Peyer's patch (tissue), 4 donors: ENCODE results near the gene POLA1. TPM values are rescaled to one million over a fixed set of nuclear protein-coding genes. Genes with fewer than 3 reads are reported as not detected.

Experiments used
- DNase-seq, 3 donors: peaks; one replicate each; pipeline ENCODE4 v3.0.0-alpha.2; 2017 to 2019
- H3K27ac ChIP-seq, 4 donors: fragments of 200-600 bp; sonication (generic); one replicate each; pipeline ENCODE4 v1.5.1; 2016 to 2019
- H3K27me3 ChIP-seq, 2 donors: fragments of 200-600 bp; sonication (generic); one replicate each; pipeline ENCODE4 v1.5.1; 2019
- H3K36me3 ChIP-seq, 3 donors: fragments of 200-600 bp; sonication (generic); one replicate each; pipeline ENCODE4 v1.5.1; 2016 to 2019
- H3K4me1 ChIP-seq, 4 donors: fragments of 200-600 bp; sonication (generic); one replicate each; pipeline ENCODE4 v1.5.1; 2016 to 2019
- H3K4me3 ChIP-seq, 4 donors: fragments of 200-600 bp; sonication (generic); 1 replicate in 3 of 4; 2 replicates in 1 of 4; pipeline ENCODE4 v1.5.1; 2016 to 2019; ENCODE audit warnings: mild to moderate bottlenecking in 1 of 4
- H3K9me3 ChIP-seq, 4 donors: fragments of 200-600 bp; sonication (generic); one replicate each; pipeline ENCODE4 v1.5.1; 2016 to 2019; ENCODE audit warnings: mild to moderate bottlenecking in 1 of 4
- POLR2A ChIP-seq, 2 donors: fragments of 450-650 bp; IDR thresholded peaks; one replicate each; pipeline ENCODE4 v1.5.1; 2017; ENCODE audit warnings: antibody characterized with exemption in 2 of 2, mild to moderate bottlenecking in 2 of 2, moderate library complexity in 2 of 2
- total RNA-seq, 4 donors: library from RNA; depleted of rRNA; stranded (reverse); fragments of >200 nt; gene quantifications; one replicate each; pipeline ENCODE4 v1.1.0, GENCODE V29; 2016
- TF ChIP-seq, protein P1 (sequence below), 6 experiments: fragments of 450-650 bp in 4 of 6; fragments of 200-600 bp in 2 of 6; sonication (generic) in 1 of 6; IDR thresholded peaks; one replicate each; pipeline ENCODE4 v1.5.1; 2017 to 2019; ENCODE audit warnings: antibody characterized with exemption in 6 of 6, mild to moderate bottlenecking in 3 of 6, moderate library complexity in 1 of 6

The POLA1 gene
- total RNA-seq, 4 donors from 2014 or later: 5.3 to 51.2 (median 9.5) TPM

DNA sequence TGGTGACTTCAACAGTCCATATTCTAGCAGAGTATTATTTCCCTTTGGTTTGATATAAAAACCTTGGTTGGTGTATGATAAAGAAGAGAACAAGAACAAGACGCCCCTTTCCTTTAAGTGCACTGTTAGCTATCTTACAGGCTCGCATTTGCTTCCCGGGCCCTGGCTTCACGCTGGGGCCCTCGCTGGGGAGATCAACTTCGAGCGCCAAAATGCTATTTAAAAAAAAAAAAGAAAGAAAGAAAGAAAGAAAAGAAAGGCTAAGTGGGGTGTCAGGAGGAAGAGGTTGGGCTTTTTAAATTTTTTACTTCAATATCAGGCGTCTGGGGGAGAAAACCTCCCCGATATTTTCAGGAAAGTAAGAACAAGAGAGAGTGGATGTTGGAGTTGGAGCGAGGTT lies 310.3 kb downstream of the POLA1 start:
- no peaks in the 10 kb centered on the region for H3K9me3 ChIP-seq
- no peak for DNase-seq
- peaks cover 0 to 24% (median 0%) of the 10 kb centered on the region in 4 donors for H3K4me1 ChIP-seq
- no peak overlapping the region for H3K4me3 ChIP-seq
- no peaks in the 10 kb centered on the region for H3K36me3 ChIP-seq
- peaks cover 0 to 8% of the 10 kb centered on the region in 2 donors for H3K27me3 ChIP-seq
- H3K27ac ChIP-seq: no peak overlapping the region
- TF ChIP-seq, protein P1, sequence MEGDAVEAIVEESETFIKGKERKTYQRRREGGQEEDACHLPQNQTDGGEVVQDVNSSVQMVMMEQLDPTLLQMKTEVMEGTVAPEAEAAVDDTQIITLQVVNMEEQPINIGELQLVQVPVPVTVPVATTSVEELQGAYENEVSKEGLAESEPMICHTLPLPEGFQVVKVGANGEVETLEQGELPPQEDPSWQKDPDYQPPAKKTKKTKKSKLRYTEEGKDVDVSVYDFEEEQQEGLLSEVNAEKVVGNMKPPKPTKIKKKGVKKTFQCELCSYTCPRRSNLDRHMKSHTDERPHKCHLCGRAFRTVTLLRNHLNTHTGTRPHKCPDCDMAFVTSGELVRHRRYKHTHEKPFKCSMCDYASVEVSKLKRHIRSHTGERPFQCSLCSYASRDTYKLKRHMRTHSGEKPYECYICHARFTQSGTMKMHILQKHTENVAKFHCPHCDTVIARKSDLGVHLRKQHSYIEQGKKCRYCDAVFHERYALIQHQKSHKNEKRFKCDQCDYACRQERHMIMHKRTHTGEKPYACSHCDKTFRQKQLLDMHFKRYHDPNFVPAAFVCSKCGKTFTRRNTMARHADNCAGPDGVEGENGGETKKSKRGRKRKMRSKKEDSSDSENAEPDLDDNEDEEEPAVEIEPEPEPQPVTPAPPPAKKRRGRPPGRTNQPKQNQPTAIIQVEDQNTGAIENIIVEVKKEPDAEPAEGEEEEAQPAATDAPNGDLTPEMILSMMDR (IDR thresholded peaks at IDR 0.05): no peak
- TF ChIP-seq POLR2A (IDR thresholded peaks at IDR 0.05): no peak

DNA sequence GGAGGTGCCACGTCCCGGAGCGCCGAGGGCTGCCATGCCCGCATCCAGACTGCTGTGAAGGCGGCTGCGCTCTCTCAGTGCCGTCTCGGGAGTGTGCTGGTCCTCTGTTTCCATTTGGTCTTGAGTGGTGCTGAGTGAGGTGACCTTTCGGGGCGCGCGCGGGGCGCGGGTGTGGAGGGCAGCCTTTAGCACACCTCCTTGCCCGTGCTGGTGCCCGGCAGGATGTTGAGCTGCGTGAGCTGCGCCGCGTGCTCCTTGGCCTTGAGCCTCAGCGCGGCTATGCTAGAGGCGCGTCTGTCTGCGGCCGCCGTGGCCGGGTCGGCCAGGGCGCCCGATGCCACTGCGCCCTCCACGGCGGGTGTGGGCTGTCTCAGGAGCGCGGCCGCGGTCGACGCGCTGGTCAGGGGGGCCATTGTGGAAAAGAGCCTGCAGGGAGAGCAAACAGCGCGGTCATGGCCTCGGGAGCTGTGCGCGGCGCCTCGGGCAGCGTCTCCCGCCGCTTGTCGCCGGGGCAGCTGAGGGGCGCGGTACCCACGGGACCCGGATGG lies 310.8 kb downstream of the POLA1 start:
- TF ChIP-seq, protein P1 (IDR thresholded peaks at IDR 0.05): no peak
- no peak for TF ChIP-seq POLR2A (IDR thresholded peaks at IDR 0.05)
- no peak overlapping the region for H3K27ac ChIP-seq
- peak overlapping the region in 1 of 4 donors; percentile 30 for H3K4me3 ChIP-seq
- H3K27me3 ChIP-seq: peaks cover 0 to 8% of the 10 kb centered on the region in 2 donors
- H3K4me1 ChIP-seq: peaks cover 0 to 24% (median 0%) of the 10 kb centered on the region in 4 donors
- no peak for DNase-seq
- no peaks in the 10 kb centered on the region for H3K9me3 ChIP-seq
- H3K36me3 ChIP-seq: no peaks in the 10 kb centered on the region

DNA sequence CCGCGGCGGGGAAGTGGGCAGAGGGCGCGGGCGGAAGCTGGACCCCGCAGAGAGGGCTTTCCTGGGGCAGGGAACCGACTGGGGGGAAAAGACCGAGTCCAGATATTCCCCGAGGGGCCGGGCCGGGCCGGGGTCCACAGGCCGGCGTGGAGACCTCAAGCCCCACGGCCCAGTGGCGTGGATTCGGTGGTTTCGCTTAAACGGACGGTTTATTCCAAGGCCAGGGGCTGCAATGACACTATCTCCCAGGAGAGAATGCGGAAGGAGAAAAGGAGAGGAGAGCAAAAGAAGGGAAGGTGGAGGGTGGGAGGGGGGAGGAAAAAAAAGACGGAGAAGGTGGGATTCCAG lies 311.3 kb downstream of the POLA1 start:
- TF ChIP-seq, protein P1 (IDR thresholded peaks at IDR 0.05): no peak
- TF ChIP-seq POLR2A (IDR thresholded peaks at IDR 0.05): no peak
- peak overlapping the region in 2 of 4 donors; percentile 14 to 30 for H3K4me3 ChIP-seq

DNA sequence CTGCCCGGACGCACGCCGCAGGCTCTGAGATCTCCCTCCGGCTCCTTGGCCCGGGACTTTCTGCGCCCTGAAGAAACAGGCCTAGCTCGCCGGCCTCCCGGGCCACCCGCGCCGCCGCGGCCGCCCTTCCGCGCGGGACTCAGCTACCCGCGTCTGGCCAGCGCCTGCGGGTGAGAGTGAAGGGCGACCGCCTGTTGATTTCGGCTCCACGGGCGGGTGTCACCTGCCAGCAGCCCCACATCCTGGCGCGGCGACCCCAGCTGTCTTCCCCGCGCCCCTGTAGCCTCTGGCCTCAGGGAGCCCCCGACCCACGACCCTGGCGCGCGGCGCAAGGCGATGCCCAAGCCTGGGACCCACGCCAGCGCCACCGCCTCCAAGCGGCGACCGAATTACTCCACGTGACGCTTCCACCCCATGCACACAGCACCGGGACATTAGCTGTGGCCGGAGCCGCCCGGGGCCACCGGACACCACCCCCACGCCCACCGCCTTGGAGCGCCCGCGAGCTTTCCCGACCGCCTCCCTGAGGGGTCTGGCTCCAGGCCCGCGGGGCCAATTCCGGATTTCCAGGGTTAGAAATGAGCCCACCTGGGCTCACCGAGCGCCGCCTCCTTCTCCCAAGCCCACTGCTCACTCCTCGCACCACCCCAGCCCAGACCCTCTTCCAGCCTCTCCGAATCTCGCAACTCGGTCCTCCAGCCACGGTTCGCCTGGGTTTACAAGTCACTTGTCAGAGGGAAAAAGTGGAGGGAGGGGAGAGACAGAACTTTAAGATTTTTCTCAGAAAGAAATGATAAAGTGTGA lies 311.9 kb downstream of the POLA1 start:
- H3K4me1 ChIP-seq: peaks cover 0 to 24% (median 0%) of the 10 kb centered on the region in 4 donors
- H3K9me3 ChIP-seq: no peaks in the 10 kb centered on the region
- H3K27me3 ChIP-seq: peaks cover 0 to 8% of the 10 kb centered on the region in 2 donors
- no peak for DNase-seq
- TF ChIP-seq POLR2A (IDR thresholded peaks at IDR 0.05): no peak
- TF ChIP-seq, protein P1 (IDR thresholded peaks at IDR 0.05): no peak
- H3K4me3 ChIP-seq: peak overlapping the region in 2 of 4 donors; percentile 14 to 30
- H3K36me3 ChIP-seq: no peaks in the 10 kb centered on the region
- H3K27ac ChIP-seq: no peak overlapping the region

More for the DNA sequence above, 311.3 kb downstream of the POLA1 start:
- Histone ChIP-seq H3K27ac (no peak overlapping the region), H3K9me3 (no peaks in the 10 kb centered on the region), H3K27me3 (peaks cover 0 to 8% of the 10 kb centered on the region in 2 donors), H3K36me3 (no peaks in the 10 kb centered on the region), H3K4me1 (peaks cover 0 to 24% (median 0%) of the 10 kb centered on the region in 4 donors)
- DNase-seq: no peak

DNA sequence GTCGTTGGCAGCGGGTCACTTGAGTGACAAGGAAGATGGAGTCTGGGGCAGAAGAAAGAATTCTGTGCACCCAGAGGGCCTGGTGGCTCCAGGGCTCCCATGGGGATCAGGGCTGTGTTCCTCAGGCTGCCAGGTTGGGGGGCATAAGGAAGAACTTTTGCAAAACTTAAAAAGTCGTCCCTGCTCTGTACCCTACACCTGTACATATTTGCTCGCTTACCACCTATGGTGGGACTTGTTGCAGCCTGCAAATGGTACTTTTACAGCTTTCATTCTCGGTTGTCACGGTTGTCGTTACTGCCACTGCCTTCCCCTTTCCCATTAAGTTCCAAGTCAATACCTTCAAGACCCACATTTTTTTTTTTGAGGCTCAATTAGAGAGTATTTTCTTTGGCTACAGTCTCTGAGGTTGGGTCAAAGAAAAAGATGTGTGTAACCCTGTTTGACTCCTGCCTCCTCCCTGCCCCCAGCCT lies 312.9 kb downstream of the POLA1 start:
- no peak overlapping the region for H3K4me3 ChIP-seq

More for the DNA sequence above, 312.9 kb downstream of the POLA1 start:
- Histone ChIP-seq H3K27ac (no peak overlapping the region), H3K4me1 (peaks cover 0 to 24% (median 0%) of the 10 kb centered on the region in 4 donors), H3K27me3 (peaks cover 0 to 8% of the 10 kb centered on the region in 2 donors), H3K36me3 (no peaks in the 10 kb centered on the region), H3K9me3 (no peaks in the 10 kb centered on the region)
- TF ChIP-seq POLR2A (IDR thresholded peaks at IDR 0.05): no peak
- TF ChIP-seq, protein P1 (IDR thresholded peaks at IDR 0.05): no peak
- DNase-seq: no peak
